ENCODE data around the gene UBE2F. TPM values are rescaled to one million over a fixed set of nuclear protein-coding genes. Genes with fewer than 3 reads are reported as not detected.

Gene UBE2F
- total RNA-seq, 2 experiments from 2014 or later = 19.9 to 27.1 TPM

DNA sequence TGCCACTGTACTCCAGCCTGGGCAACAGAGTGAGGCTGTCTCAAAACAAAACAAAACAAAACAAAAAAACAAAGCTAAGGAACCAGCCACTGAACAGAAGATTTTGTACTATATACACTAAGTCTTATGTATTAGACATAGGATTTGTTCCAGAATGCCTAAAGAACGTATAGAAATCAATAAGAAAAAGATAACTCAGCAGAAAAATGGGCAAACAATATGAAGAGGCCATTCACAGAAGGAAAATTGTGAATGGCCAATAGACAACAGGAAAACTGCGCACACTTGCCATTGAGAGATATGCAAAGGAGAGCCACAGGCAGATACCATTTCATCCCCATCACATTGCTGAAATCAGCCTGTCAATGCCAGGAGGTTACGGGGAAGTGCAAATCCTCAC lies 14.9 kb upstream of the UBE2F start:
- no peaks in the 10 kb centered on the region for H4K20me1 ChIP-seq (ENCODE audit: insufficient read depth, low read length)
- H3K36me3 ChIP-seq (ENCODE audit: insufficient read depth, low read length) = no peaks in the 10 kb centered on the region
- H2AFZ ChIP-seq (ENCODE audit: low read length) = no peak overlapping the region
- TF ChIP-seq EZH2phosphoT487 (IDR thresholded peaks at IDR 0.05; ENCODE audit: borderline replicate concordance, low read depth, low read length) = no peak
- TF ChIP-seq, protein P1, sequence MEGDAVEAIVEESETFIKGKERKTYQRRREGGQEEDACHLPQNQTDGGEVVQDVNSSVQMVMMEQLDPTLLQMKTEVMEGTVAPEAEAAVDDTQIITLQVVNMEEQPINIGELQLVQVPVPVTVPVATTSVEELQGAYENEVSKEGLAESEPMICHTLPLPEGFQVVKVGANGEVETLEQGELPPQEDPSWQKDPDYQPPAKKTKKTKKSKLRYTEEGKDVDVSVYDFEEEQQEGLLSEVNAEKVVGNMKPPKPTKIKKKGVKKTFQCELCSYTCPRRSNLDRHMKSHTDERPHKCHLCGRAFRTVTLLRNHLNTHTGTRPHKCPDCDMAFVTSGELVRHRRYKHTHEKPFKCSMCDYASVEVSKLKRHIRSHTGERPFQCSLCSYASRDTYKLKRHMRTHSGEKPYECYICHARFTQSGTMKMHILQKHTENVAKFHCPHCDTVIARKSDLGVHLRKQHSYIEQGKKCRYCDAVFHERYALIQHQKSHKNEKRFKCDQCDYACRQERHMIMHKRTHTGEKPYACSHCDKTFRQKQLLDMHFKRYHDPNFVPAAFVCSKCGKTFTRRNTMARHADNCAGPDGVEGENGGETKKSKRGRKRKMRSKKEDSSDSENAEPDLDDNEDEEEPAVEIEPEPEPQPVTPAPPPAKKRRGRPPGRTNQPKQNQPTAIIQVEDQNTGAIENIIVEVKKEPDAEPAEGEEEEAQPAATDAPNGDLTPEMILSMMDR (conservative IDR thresholded peaks at IDR 0.05; ENCODE audit: low read length) = no peak
- no peaks in the 10 kb centered on the region for H3K4me1 ChIP-seq (ENCODE audit: insufficient read depth, low read length, poor library complexity, severe bottlenecking)
- no peaks in the 10 kb centered on the region for H3K9me2 ChIP-seq (ENCODE audit: insufficient read depth, low read length)
- CTCF ChIA-PET (ENCODE audit: unreplicated experiment) = no interaction called here
- H3K27ac ChIP-seq (ENCODE audit: low read depth, low read length, poor library complexity, severe bottlenecking) = no peak overlapping the region
- DNase-seq (ENCODE audit: low spot score) = no peak
- no peak overlapping the region for H3K4me2 ChIP-seq (ENCODE audit: low read length)
- H3K79me2 ChIP-seq (ENCODE audit: insufficient read depth, low read depth, low read length) = no peaks in the 10 kb centered on the region
- POLR2A ChIA-PET = interaction anchor here (1.5 kb wide), 1 partner anchor 10 kb away, joined by 4 read pairs; no protein-coding TSS in a partner anchor
- H3K9me3 ChIP-seq (ENCODE audit: low read length) = no peaks in the 10 kb centered on the region
- BruUV-seq (replicated peaks) = no TSS peak
- H3K4me3 ChIP-seq (ENCODE audit: low read depth, low read length, poor library complexity, severe bottlenecking) = no peak overlapping the region
- intact Hi-C loops (cut with micrococcal nuclease; ENCODE audit: unreplicated experiment) = no loop called here

- ChIA-PET POLR2A (interaction anchor here (0.6 to 1.5 kb wide), 2 partner anchors 9 to 28 kb away, joined by 4 to 6 read pairs; no protein-coding TSS in a partner anchor), CTCF (ENCODE audit: unreplicated experiment) (no interaction called here)
- Histone ChIP-seq H3K4me3 (ENCODE audit: low read depth, low read length, poor library complexity, severe bottlenecking) (no peak overlapping the region), H3K79me2 (ENCODE audit: insufficient read depth, low read depth, low read length) (no peaks in the 10 kb centered on the region), H2AFZ (ENCODE audit: low read length) (no peak overlapping the region), H3K4me1 (ENCODE audit: insufficient read depth, low read length, poor library complexity, severe bottlenecking) (no peaks in the 10 kb centered on the region), H3K36me3 (ENCODE audit: insufficient read depth, low read length) (no peaks in the 10 kb centered on the region), H4K20me1 (ENCODE audit: insufficient read depth, low read length) (no peaks in the 10 kb centered on the region), H3K9me2 (ENCODE audit: insufficient read depth, low read length) (no peaks in the 10 kb centered on the region), H3K4me2 (ENCODE audit: low read length) (no peak overlapping the region), H3K9me3 (ENCODE audit: low read length) (no peaks in the 10 kb centered on the region), H3K27ac (ENCODE audit: low read depth, low read length, poor library complexity, severe bottlenecking) (no peak overlapping the region)
- DNase-seq (ENCODE audit: low spot score) = no peak
- BruUV-seq (replicated peaks) = no TSS peak
- TF ChIP-seq EZH2phosphoT487 (IDR thresholded peaks at IDR 0.05; ENCODE audit: borderline replicate concordance, low read depth, low read length) = no peak
- intact Hi-C loops (cut with micrococcal nuclease; ENCODE audit: unreplicated experiment) = no loop called here
These were observed 14.0 kb upstream of the UBE2F start for GRCh38 chr2:237952851-237953250.

DNA sequence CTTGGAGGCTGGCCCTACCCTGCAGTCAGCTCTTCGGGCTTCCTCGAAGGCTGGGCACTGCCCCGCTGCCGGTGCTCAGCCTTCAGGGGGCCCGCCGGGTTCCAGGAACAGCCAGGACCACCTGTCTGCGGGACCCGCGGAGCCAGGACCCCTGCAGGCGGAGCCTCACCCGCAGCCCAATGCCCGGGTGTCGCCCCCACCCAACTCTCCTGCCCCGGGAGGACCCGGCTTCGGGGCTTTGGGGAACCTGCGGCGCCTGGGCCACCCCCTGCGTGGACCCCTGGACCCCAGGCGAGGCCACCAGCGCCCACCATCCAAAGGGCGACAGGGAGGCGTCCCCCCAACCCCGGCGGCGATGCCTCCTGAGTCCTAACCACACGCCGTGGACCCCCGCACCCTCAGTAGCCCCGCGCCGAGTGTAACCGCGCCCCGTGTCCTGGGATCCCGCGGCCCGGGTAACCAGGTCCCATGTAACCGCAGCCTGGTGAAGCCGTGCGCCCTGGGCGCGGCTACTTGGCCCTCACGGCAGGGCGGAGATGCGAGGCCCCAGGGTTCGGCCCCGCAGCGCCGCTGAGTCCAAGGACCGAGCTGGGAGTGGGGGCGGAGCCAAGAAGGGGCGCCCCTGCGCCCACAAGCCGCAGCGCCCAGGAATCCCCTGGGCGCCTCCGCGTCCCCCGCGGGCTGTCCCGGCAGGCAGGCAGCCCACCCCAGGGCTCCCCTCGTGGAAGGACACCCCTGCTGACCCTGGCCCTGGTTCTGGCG lies 11.0 kb upstream of the UBE2F start:
- no peak overlapping the region for H2AFZ ChIP-seq (ENCODE audit: low read length)
- no peak overlapping the region for H3K27ac ChIP-seq (ENCODE audit: low read depth, low read length, poor library complexity, severe bottlenecking)
- H3K36me3 ChIP-seq (ENCODE audit: insufficient read depth, low read length) = no peaks in the 10 kb centered on the region
- H3K4me2 ChIP-seq (ENCODE audit: low read length) = no peak overlapping the region
- H3K79me2 ChIP-seq (ENCODE audit: insufficient read depth, low read depth, low read length) = no peaks in the 10 kb centered on the region
- BruUV-seq (replicated peaks) = no TSS peak
- no peaks in the 10 kb centered on the region for H3K4me1 ChIP-seq (ENCODE audit: insufficient read depth, low read length, poor library complexity, severe bottlenecking)
- H3K9me2 ChIP-seq (ENCODE audit: insufficient read depth, low read length) = no peaks in the 10 kb centered on the region
- no peaks in the 10 kb centered on the region for H3K9me3 ChIP-seq (ENCODE audit: low read length)
- DNase-seq (ENCODE audit: low spot score) = no peak
- CTCF ChIA-PET (ENCODE audit: unreplicated experiment) = no interaction called here
- intact Hi-C loops (cut with micrococcal nuclease; ENCODE audit: unreplicated experiment) = no loop called here
- no peaks in the 10 kb centered on the region for H4K20me1 ChIP-seq (ENCODE audit: insufficient read depth, low read length)
- H3K4me3 ChIP-seq (ENCODE audit: low read depth, low read length, poor library complexity, severe bottlenecking) = no peak overlapping the region
- POLR2A ChIA-PET = no interaction called here
- TF ChIP-seq, protein P1 (conservative IDR thresholded peaks at IDR 0.05; ENCODE audit: low read length) = no peak
- no peak for TF ChIP-seq EZH2phosphoT487 (IDR thresholded peaks at IDR 0.05; ENCODE audit: borderline replicate concordance, low read depth, low read length)
